ENCODE data around the gene SLC15A4. TPM values are rescaled to one million over a fixed set of nuclear protein-coding genes. Genes with fewer than 3 reads are reported as not detected.
"Not testable (repeated sequence)": the region's sequence is repeated elsewhere in the genome, so short reads cannot be mapped to it uniquely, and the experiment has no call there.

The SLC15A4 gene
- 49.3 TPM for total RNA-seq

GRCh38 chr12:128823916-128824839 lies at the start of gene SLC15A4:
TSS of gene SLC15A4 (minus strand) at chr12:128823958. CDS start at chr12:128823943, 15 bp downstream.
- DNase-seq (ENCODE audit: low read depth in 2 of 3, low spot score in 2 of 3), result peak; percentile 51 to 96 (median 95)

- DNase-seq (ENCODE audit: low read depth in 2 of 3, low spot score in 2 of 3), result no peak
These were observed 48.5 kb upstream of the SLC15A4 start for GRCh38 chr12:128872303-128872702.

- no peak for DNase-seq (ENCODE audit: low read depth in 2 of 3, low spot score in 2 of 3)
These were observed 47.7 kb upstream of the SLC15A4 start for GRCh38 chr12:128871516-128871892.

GRCh38 chr12:128867466-128867865 lies 43.7 kb upstream of the SLC15A4 start:
- DNase-seq (ENCODE audit: low read depth in 2 of 3, low spot score in 2 of 3), result no peak

GRCh38 chr12:128864516-128865186 lies 40.9 kb upstream of the SLC15A4 start:
- no peak for DNase-seq (ENCODE audit: low read depth in 2 of 3, low spot score in 2 of 3)

- no peak for DNase-seq (ENCODE audit: low read depth in 2 of 3, low spot score in 2 of 3)
These were observed 40.2 kb upstream of the SLC15A4 start for GRCh38 chr12:128863957-128864356.

GRCh38 chr12:128861226-128862016 lies 37.7 kb upstream of the SLC15A4 start:
- DNase-seq (ENCODE audit: low read depth in 2 of 3, low spot score in 2 of 3), result no peak

GRCh38 chr12:128859311-128859710 lies 35.6 kb upstream of the SLC15A4 start:
- no peak for DNase-seq (ENCODE audit: low read depth in 2 of 3, low spot score in 2 of 3)

GRCh38 chr12:128857133-128857763 lies 33.5 kb upstream of the SLC15A4 start:
- peak in 2 of 3 donors; percentile 9 to 20 for DNase-seq (ENCODE audit: low read depth in 2 of 3, low spot score in 2 of 3)

- no peak for DNase-seq (ENCODE audit: low read depth in 2 of 3, low spot score in 2 of 3)
These were observed 33.0 kb upstream of the SLC15A4 start for GRCh38 chr12:128856791-128857078.

GRCh38 chr12:128856035-128856790 lies 32.5 kb upstream of the SLC15A4 start:
- no peak for DNase-seq (ENCODE audit: low read depth in 2 of 3, low spot score in 2 of 3)

- no peak for DNase-seq (ENCODE audit: low read depth in 2 of 3, low spot score in 2 of 3)
These were observed 29.9 kb upstream of the SLC15A4 start for GRCh38 chr12:128853600-128854197.

GRCh38 chr12:128852885-128853599 lies 29.3 kb upstream of the SLC15A4 start, which contains the start of gene GLT1D1:
TSS of gene GLT1D1 (plus strand) at chr12:128853478. CDS start at chr12:128853582, 104 bp downstream.
- DNase-seq (ENCODE audit: low read depth in 2 of 3, low spot score in 2 of 3), result no peak

- DNase-seq (ENCODE audit: low read depth in 2 of 3, low spot score in 2 of 3), result peak in 1 of 3 donors; percentile 12
These were observed 28.4 kb upstream of the SLC15A4 start for GRCh38 chr12:128852026-128852698.

- DNase-seq (ENCODE audit: low read depth in 2 of 3, low spot score in 2 of 3), result not testable (repeated sequence)
These were observed 27.7 kb upstream of the SLC15A4 start for GRCh38 chr12:128851429-128851828.

- no peak for DNase-seq (ENCODE audit: low read depth in 2 of 3, low spot score in 2 of 3)
These were observed 26.6 kb upstream of the SLC15A4 start for GRCh38 chr12:128850400-128850799.

GRCh38 chr12:128849806-128850205 lies 26.0 kb upstream of the SLC15A4 start:
- not testable (repeated sequence) for DNase-seq (ENCODE audit: low read depth in 2 of 3, low spot score in 2 of 3)

GRCh38 chr12:128848371-128848770 lies 24.6 kb upstream of the SLC15A4 start:
- DNase-seq (ENCODE audit: low read depth in 2 of 3, low spot score in 2 of 3), result no peak

Measured in hematopoietic multipotent progenitor cell (in vitro differentiated cells).